Eye (tissue), 1 donor: Measurements from ENCODE around the gene MCM3.
A peak's percentile ranks its signal among the peaks of the same experiment; 100 is the strongest.

Experiments
- DNase-seq: peaks from one replicate; pipeline ENCODE4 v3.0.0-alpha.2; 2015

MCM3 gene

GRCh38 chr6:52301326-52301725 is 16.8 kb upstream of the MCM3 start:
- no peak for DNase-seq

GRCh38 chr6:52300489-52300931 is 16.0 kb upstream of the MCM3 start:
- DNase-seq, result peak; percentile 51

- DNase-seq, result no peak
These were observed 15.1 kb upstream of the MCM3 start for GRCh38 chr6:52299653-52300052.

GRCh38 chr6:52297433-52297832 is 12.9 kb upstream of the MCM3 start:
- DNase-seq, result no peak

- peak; percentile 16 for DNase-seq
These were observed 8.5 kb upstream of the MCM3 start for GRCh38 chr6:52293067-52293466.

- DNase-seq, result no peak
These were observed 4.3 kb upstream of the MCM3 start for GRCh38 chr6:52288841-52289240.

- DNase-seq, result no peak
These were observed 3.7 kb upstream of the MCM3 start for GRCh38 chr6:52288216-52288615.

GRCh38 chr6:52286798-52287432 is 2.4 kb upstream of the MCM3 start:
- DNase-seq, result peak; percentile 75

- DNase-seq, result no peak
These were observed 881 bp upstream of the MCM3 start for GRCh38 chr6:52285177-52286068.

- peak; percentile 77 for DNase-seq
These were observed 447 bp downstream of the MCM3 start for GRCh38 chr6:52284131-52284459.

GRCh38 chr6:52283111-52283510 is 1.4 kb downstream of the MCM3 start:
- no peak for DNase-seq

- DNase-seq, result no peak
These were observed 8.4 kb downstream of the MCM3 start for GRCh38 chr6:52276130-52276529.

GRCh38 chr6:52271852-52272460 is 12.6 kb downstream of the MCM3 start:
- no peak for DNase-seq

- peak; percentile 82 for DNase-seq
These were observed 20.6 kb downstream of the MCM3 start for GRCh38 chr6:52263709-52264540.

- no peak for DNase-seq
These were observed 21.8 kb downstream of the MCM3 start for GRCh38 chr6:52262620-52263344.

GRCh38 chr6:52261229-52261628 is 23.3 kb downstream of the MCM3 start:
- DNase-seq, result peak; percentile 37

GRCh38 chr6:52260634-52261033 is 23.9 kb downstream of the MCM3 start:
- no peak for DNase-seq

GRCh38 chr6:52255434-52255833 is 29.1 kb downstream of the MCM3 start:
- no peak for DNase-seq

- no peak for DNase-seq
These were observed 29.7 kb downstream of the MCM3 start for GRCh38 chr6:52254731-52255378.

- DNase-seq, result no peak
These were observed 31.0 kb downstream of the MCM3 start for GRCh38 chr6:52253494-52253893.

- DNase-seq, result no peak
These were observed 33.4 kb downstream of the MCM3 start for GRCh38 chr6:52251113-52251512.

- DNase-seq, result no peak
These were observed 35.5 kb downstream of the MCM3 start for GRCh38 chr6:52249078-52249477.
